Nucleus accumbens (tissue), 56 donors: Measurements from ENCODE around the gene UBR3.
"Not testable (repeated sequence)": the region's sequence is repeated elsewhere in the genome, so short reads cannot be mapped to it uniquely, and the experiment has no call there.

Experiments
- DNase-seq, 56 donors: peaks; one replicate each; lab custom pipeline; 2025; lab: John Stamatoyannopoulos, UW

Gene UBR3, protein sequence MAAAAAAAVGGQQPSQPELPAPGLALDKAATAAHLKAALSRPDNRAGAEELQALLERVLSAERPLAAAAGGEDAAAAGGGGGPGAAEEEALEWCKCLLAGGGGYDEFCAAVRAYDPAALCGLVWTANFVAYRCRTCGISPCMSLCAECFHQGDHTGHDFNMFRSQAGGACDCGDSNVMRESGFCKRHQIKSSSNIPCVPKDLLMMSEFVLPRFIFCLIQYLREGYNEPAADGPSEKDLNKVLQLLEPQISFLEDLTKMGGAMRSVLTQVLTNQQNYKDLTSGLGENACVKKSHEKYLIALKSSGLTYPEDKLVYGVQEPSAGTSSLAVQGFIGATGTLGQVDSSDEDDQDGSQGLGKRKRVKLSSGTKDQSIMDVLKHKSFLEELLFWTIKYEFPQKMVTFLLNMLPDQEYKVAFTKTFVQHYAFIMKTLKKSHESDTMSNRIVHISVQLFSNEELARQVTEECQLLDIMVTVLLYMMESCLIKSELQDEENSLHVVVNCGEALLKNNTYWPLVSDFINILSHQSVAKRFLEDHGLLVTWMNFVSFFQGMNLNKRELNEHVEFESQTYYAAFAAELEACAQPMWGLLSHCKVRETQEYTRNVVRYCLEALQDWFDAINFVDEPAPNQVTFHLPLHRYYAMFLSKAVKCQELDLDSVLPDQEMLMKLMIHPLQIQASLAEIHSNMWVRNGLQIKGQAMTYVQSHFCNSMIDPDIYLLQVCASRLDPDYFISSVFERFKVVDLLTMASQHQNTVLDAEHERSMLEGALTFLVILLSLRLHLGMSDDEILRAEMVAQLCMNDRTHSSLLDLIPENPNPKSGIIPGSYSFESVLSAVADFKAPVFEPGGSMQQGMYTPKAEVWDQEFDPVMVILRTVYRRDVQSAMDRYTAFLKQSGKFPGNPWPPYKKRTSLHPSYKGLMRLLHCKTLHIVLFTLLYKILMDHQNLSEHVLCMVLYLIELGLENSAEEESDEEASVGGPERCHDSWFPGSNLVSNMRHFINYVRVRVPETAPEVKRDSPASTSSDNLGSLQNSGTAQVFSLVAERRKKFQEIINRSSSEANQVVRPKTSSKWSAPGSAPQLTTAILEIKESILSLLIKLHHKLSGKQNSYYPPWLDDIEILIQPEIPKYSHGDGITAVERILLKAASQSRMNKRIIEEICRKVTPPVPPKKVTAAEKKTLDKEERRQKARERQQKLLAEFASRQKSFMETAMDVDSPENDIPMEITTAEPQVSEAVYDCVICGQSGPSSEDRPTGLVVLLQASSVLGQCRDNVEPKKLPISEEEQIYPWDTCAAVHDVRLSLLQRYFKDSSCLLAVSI (N-terminal part only)

DNA sequence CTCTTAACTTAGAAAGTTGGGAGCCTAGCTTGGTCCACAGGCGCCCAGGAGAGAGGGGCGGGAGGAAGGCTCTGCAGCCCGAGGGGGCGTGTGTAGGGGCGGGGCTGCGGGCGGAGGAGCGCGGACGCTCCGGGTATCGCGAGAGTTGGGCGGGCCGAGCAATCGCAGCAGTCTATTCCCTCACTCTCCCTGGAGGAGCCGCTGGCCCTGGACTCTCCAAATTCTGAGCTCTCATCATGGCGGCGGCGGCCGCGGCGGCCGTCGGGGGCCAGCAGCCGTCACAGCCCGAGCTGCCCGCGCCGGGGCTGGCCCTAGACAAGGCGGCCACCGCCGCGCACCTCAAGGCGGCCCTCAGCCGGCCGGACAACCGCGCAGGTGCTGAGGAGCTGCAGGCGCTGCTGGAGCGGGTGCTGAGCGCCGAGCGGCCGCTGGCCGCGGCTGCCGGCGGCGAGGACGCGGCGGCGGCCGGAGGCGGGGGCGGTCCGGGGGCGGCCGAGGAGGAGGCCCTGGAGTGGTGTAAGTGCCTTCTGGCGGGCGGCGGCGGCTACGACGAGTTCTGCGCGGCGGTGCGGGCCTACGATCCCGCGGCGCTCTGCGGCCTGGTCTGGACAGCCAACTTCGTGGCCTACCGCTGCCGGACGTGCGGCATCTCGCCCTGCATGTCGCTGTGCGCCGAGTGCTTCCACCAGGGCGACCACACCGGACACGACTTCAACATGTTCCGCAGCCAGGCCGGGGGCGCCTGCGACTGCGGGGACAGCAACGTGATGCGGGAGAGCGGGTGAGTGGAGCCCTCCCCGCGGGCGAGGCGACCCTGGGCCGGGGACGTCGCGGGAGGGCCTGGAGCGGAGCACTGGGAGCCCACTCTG lies at the start of gene UBR3:
UBR3 (plus strand) TSS at position 183 of the 869 bp plus-strand sequence; CDS start at position 237, 54 bp downstream.
- DNase-seq, result peak; percentile 37 to 95 (median 82)

DNA sequence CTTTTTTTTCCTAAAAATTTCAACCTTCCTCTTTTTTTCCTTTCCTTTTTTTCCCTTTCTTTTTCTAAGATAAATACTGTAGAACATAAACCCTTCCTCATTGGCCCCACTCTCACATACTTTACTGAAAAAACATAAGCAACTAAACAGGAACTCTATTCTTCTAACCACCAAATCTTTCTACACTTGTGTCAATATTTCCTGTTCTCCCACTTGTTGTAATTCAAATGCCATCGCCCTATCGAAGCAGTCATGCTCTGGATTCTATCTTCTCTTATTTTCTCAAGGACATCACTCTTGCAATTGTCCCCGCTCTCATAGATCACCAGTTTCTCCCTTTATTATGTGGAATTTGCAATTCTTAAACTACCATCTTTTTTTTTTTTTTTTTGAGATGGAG lies 48.8 kb upstream of the UBR3 start:
- DNase-seq, result no peak

DNA sequence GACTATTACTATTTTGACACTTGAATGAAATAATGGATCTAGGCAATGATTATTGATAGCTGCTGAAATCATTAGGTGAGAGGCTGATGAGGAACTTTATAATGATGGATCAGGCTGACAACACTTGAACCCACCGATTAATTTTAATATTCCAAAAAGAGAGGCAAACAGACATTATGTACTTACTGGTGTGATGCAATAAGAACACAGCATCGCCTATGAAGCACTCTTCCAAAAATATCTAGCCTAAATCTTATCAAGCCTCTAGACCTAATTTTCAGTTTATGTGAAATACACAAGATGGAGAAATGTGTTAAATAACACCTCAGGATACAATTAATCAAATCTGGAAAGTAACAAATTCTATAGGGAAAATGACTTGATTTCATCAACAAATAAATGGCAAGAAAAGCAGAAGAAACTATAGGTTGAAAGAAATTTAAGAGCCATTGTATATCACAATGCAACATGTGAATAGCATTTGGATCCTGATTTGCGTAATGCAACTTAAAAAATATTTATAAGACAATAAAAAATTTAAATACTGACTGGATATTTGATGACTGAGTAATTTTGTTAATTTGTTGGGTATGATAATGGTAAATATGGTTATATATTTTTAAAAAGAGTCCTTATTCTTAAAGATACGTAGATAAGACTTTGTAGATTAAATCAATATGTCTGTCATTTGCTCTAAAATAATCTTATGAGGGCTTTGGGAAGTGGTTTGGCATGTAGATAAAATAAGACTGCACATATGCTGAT lies 45.8 kb upstream of the UBR3 start:
- no peak for DNase-seq

DNA sequence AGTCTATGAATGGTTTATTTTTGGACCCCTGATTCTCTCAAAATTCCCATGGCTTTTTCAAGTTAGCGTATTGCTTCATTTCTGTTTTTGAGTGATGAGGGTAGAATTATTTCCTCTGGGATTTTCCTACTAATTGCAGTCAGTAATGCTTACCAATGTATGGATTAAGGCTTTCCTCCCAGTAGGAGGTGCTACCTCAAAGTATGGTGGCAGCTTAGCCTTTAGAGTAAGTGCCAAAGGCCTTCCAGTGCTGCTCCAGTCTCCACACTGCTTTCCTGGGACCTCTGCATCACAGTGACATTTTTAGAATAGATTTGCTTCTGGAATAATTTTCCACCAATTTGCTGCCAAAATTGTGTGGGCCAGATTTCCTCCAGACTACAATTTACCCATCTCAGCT lies 44.7 kb upstream of the UBR3 start:
- DNase-seq, result no peak

DNA sequence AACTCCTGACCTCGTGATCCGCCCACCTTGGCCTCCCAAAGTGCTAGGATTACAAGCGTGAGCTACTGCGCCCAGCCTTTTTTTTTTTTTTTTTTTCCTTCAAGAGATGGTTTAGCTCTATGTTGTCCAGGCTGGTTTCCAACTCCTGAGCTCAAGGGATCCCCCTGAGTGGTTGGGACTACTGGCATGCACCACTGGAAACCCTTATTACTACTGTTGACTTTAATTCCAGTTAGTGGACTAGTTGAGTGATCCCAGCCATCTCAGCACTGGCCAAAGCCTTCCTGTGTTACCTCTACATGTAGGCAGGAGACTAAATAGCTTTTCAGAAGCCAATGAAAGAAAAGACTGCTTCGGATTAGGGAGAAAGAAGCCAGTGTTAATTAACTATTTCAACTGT lies 36.7 kb upstream of the UBR3 start:
- no peak for DNase-seq

DNA sequence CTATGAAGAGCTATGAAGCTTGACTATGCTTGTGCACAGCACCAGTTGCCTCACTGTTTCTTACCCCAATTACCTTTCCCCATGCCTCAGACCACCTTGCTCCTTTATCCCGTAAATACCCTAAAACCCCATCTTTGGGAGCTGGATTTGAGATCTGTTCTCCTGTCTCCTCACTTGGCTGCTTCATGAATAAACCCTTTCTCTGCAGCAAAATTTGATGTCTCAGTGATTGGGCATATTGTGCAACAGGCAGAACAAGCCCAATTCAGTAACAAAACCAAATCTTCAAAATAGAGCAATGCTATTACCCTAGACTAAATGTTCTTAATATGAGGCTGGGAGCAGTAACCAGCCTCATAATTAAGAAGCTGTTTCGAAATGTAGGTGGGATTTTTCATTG lies 32.1 kb upstream of the UBR3 start:
- no peak for DNase-seq

DNA sequence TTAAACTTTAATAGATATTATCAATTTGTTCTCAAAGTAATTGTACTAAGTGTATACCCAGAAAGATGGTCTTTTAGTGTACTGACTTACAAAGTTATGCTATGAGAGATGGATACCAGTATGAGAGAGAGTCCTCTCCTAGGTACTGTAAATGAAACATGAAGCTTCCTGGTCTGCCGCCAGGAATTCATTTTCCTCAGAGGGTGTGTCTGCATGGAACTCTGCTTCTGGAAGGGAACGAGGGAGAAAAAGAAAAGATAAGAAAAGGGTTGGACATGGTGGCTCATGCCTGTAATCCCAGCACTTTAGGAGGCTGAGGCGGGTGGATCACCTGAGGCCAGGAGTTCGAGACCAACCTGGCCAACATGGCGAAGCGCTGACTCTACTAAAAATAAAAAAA lies 30.8 kb upstream of the UBR3 start:
- no peak for DNase-seq

DNA sequence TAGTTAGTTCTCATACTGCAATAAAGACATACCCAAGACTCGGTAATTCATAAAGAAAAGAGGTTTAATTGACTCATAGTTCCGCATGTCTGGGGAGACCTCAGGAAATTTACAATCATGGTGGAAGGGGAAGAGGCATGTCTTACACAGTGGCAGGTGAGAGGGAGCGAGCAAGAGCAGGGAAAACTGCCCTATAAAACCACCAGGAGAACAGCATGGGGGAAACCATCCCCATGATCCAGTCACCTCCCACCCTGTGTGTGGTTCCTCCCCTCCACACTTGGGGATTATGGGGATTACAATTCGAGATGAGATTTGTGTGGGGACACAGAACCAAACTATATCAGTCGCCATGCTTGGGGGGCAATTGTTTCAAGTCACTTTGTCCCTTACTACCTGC lies 29.7 kb upstream of the UBR3 start:
- DNase-seq, result no peak

DNA sequence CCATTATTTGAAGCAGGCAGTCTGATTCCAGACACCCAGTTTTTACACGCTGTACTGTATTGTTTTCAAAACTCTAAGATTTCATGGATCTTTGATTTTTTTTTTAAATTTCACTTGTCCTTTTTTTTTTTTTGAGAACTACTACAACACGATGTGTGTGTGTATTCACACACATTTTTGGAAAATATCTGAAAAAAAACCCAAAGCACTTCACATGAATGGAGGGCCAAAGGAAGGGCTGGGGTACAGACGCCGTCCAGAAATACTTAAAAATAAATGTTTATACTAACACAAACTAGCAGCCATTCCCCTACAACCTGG lies 28.9 kb upstream of the UBR3 start:
- DNase-seq, result no peak

DNA sequence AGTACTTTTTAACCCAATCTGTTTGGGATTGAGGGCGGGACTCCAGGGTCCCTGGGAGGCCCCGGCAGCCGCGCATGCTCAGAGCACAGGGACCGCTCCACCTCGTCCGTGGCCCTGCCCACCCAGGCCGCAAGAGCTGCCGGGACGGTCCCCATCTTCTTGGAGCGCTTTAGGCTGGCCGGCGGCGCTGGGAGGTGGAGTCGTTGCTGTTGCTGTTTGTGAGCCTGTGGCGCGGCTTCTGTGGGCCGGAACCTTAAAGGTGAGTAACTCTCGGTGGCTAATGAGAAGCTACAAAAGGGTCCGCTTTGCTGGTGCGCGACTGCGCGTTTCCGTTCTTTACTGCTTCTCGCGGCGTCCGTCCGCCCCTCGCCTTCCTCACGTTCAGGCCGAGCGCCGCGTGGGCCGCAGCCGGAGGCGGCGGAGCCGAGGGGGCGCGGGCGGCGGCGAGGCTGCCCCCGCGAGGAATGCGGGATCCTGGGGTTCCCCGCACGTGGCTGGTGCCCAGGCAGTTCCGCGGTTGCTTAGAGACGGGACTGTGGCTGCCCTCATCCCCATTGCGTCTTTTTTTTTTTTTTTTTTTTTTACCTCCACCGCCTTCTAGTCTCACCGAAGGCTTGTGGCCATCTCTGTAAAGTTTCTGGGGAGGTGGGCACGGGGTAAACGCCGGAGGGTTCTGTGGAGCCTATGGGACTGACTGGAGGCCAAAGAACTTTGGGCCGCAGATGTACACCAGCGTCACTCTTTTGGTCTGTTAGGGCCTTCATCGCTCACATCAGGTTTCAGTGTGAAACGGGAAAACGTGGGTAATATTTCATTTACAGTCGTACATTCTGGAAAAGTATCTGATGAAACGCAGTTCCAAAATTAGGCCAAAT lies 28.3 kb upstream of the UBR3 start, which contains the start of gene SSB:
SSB (plus strand) TSS at position 154 of the 875 bp plus-strand sequence. CDS start 2,090 bp downstream, outside the sequence.
- DNase-seq, result peak; percentile 17 to 96 (median 86)

DNA sequence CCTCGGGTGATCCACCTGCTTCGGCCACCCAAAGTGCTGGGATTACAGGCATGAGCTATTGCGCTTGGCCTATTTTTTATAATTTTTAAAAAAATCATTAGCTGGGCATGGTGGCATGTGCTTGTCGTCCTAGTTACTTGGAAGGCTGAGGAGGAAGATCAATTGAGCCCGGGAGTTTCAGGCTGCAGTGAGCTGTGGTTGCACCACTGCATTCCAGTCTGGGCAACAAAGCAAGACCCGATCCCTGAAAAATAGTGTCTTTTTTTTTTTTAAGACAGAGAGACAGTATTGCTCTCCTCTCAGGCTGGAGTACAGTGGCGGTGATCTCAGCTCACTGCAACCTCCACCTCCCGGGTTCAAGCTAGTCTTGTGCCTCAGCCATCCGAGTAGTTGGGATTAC lies 23.8 kb upstream of the UBR3 start:
- DNase-seq, result no peak

DNA sequence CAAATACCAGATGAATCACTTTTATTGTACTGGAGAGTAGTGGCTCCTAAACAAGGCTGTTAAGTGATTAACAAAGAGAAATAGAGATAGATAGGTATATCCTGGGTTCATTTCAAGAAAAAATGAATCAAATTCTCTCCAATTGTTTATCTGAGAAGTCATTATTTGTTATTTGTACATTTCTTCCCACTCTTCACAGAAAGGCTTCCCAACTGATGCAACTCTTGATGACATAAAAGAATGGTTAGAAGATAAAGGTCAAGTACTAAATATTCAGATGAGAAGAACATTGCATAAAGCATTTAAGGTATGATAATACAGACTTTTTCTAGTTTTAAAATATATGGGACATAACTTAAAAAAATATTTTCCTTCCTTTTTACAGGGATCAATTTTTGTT lies 20.7 kb upstream of the UBR3 start:
- DNase-seq, result no peak

DNA sequence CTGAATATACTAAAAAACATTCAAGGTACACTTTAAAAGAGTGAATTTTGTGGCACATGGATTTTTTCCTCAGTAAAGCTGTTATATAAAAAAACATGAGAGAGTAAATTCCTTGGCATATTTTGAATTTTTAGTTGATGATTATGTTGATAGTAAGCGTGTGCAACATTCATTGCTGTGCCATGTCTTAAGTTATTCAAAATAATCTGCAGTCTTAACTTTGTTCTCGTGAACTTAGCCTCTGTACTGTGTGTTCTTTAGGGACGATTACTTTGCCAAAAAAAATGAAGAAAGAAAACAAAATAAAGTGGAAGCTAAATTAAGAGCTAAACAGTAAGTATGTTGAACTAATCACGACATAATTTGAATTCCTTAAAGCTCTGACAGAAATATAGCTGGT lies 19.0 kb upstream of the UBR3 start:
- DNase-seq, result no peak

DNA sequence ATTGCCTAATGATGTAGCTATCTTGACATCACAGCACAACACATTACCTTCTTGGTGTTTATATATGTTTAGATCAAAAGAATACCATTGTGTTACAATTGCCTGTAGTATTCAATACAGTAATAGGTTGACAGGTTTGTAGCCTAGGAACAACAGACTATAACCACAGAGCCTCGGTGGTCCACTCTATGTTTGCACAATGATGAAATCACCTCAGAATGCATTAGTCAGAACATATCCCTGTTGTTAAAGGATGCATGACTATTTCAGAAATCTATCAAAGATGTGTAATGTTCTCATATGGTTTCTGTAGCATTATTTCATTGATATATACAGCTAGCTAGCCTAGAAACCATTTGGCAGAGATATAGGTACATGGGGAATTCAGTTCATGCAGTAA lies 11.4 kb upstream of the UBR3 start:
- no peak for DNase-seq

DNA sequence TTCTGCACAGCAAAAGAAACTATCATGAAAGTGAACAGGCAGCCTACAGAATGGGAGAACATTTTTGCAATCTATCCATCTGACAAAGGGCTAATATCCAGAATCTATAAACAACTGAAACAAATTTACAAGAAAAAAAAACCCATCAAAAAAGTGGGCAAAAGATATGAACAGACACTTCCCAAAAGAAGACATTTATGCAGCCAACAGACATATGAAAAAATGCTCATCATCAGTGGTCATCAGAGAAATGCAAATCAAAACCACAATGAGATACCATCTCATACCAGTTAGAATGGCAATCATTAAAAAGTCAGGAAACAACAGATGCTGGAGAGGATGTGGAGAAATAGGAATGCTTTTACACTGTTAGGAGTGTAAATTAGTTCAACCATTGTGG lies 10.3 kb upstream of the UBR3 start:
- not testable (repeated sequence) for DNase-seq

DNA sequence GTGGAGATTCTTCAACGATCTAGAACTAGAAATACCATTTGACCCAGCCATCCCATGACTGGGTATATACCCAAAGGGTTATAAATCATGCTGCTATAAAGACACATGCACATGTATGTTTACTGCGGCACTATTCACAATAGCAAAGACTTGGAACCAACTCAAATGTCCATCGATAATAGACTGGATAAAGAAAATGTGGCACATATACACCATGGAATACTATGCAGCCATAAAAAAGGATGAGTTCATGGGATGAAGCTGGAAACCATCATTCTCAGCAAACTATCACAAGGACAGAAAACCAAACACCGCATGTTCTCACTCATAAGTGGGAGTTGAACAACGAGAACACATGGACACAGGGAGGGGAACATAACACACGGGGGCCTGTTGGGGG lies 9.9 kb upstream of the UBR3 start:
- DNase-seq, result not testable (repeated sequence)

DNA sequence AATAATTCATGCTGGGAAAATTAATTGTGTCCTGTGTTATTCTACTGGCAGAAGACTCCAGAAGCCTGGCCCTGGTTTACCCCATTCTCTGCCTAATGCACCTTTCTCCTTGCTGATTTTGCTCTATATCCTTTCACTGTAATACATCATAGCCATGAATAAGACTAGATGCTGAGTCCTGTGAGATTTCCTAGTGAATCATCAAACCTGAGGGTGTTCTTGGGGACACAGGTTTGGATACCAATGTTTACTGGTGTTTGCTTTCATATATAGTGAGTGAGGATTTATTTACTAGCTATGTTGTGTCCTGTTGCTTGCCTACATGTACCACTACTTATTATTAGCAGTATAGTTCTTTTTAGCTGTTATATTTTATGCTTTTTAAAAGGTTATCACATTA lies 9.0 kb upstream of the UBR3 start:
- DNase-seq, result no peak

DNA sequence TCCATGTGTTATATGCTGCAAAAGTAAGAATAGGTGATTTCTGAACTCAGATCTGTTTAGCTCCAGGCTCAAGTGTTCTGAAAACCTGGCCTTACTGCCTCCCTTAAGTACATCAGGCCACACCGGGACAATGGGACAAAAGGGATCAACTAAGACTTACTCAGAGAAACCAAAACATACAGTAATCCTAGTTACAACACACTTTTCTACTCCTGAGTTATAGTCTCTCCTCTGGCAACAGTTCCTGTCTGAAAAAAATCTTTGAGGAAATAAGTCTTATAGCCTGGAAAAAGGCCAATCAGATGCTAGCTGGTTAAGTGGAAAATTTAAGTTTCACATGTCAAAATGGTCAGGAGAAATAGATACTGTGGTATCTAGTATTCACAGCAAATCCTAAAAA lies 8.1 kb upstream of the UBR3 start:
- DNase-seq, result no peak
